HEK293 (cell line): ENCODE results near the gene SETD4.

ENCODE experiments used
- IKZF3 ChIP-seq: fragments of 450-650 bp; IDR thresholded peaks from 2 replicates; pipeline ENCODE4 v1.5.0; 2018; ENCODE audit warnings: missing biosample characterization, mild to moderate bottlenecking, missing genetic modification characterization, moderate library complexity
- MZF1 ChIP-seq: fragments of 450-650 bp; formaldehyde crosslinking; IDR thresholded peaks from 2 replicates; pipeline ENCODE4 v1.5.1; 2017; ENCODE audit warnings: missing biosample characterization, missing genetic modification characterization, borderline replicate concordance
- OSR2 ChIP-seq: fragments of 450-650 bp; formaldehyde crosslinking; IDR thresholded peaks from 2 replicates; pipeline ENCODE4 v1.5.1; 2016; ENCODE audit warnings: missing biosample characterization, missing genetic modification characterization
- OVOL3 ChIP-seq: fragments of 450-650 bp; formaldehyde crosslinking; IDR thresholded peaks from 2 replicates; pipeline ENCODE4 v1.5.1; 2016; ENCODE audit warnings: missing biosample characterization, missing genetic modification characterization
- REPIN1 ChIP-seq: fragments of 450-650 bp; formaldehyde crosslinking; IDR thresholded peaks from 2 replicates; pipeline ENCODE4 v1.5.1; 2017; ENCODE audit warnings: missing biosample characterization, missing genetic modification characterization, low read depth
- SALL2 ChIP-seq: fragments of 450-650 bp; formaldehyde crosslinking; IDR thresholded peaks from 2 replicates; pipeline ENCODE4 v1.5.0; 2017; ENCODE audit warnings: missing biosample characterization, mild to moderate bottlenecking, missing genetic modification characterization, borderline replicate concordance
- WT1 ChIP-seq: fragments of 450-650 bp; formaldehyde crosslinking; IDR thresholded peaks from 2 replicates; pipeline ENCODE4 v1.5.1; 2016; ENCODE audit warnings: missing biosample characterization, missing genetic modification characterization
- ZFP69B ChIP-seq: fragments of 450-650 bp; formaldehyde crosslinking; IDR thresholded peaks from 2 replicates; pipeline ENCODE4 v1.5.1; 2016; ENCODE audit warnings: missing biosample characterization, missing genetic modification characterization
- ZNF132 ChIP-seq: fragments of 450-650 bp; formaldehyde crosslinking; IDR thresholded peaks from 2 replicates; pipeline ENCODE4 v1.5.1; 2017; ENCODE audit warnings: missing biosample characterization, missing genetic modification characterization, borderline replicate concordance
- ZNF223 ChIP-seq: fragments of 450-650 bp; formaldehyde crosslinking; IDR thresholded peaks from 2 replicates; pipeline ENCODE4 v1.5.1; 2016; ENCODE audit warnings: missing biosample characterization, missing genetic modification characterization
- ZNF23 ChIP-seq: fragments of 450-650 bp; formaldehyde crosslinking; IDR thresholded peaks from 2 replicates; pipeline ENCODE4 v1.5.1; 2016; ENCODE audit warnings: missing biosample characterization, missing genetic modification characterization, borderline replicate concordance
- ZNF354C ChIP-seq: fragments of 450-650 bp; formaldehyde crosslinking; IDR thresholded peaks from 2 replicates; pipeline ENCODE4 v1.5.1; 2016; ENCODE audit warnings: missing biosample characterization, missing genetic modification characterization, low read depth, borderline replicate concordance
- ZNF366 ChIP-seq: fragments of 450-650 bp; formaldehyde crosslinking; conservative IDR thresholded peaks from 2 replicates; pipeline ENCODE4 v1.5.1; 2016; ENCODE audit warnings: missing biosample characterization, missing genetic modification characterization
- ZNF416 ChIP-seq: fragments of 450-650 bp; formaldehyde crosslinking; IDR thresholded peaks from 2 replicates; pipeline ENCODE4 v1.5.1; 2016; ENCODE audit warnings: missing biosample characterization, missing genetic modification characterization
- ZNF529 ChIP-seq: fragments of 450-650 bp; formaldehyde crosslinking; IDR thresholded peaks from 2 replicates; pipeline ENCODE4 v1.5.1; 2017; ENCODE audit warnings: missing genetic modification characterization, missing biosample characterization; ENCODE audit not compliant: insufficient replicate concordance
- ZNF626 ChIP-seq: fragments of 450-650 bp; sonication (Bioruptor Pico); formaldehyde crosslinking; IDR thresholded peaks from 2 replicates; pipeline ENCODE4 v1.5.1; 2018; ENCODE audit warnings: missing biosample characterization, missing genetic modification characterization, inconsistent platforms
- ZNF776 ChIP-seq: fragments of 450-650 bp; formaldehyde crosslinking; IDR thresholded peaks from 2 replicates; pipeline ENCODE4 v1.5.0; 2017; ENCODE audit warnings: missing biosample characterization, missing genetic modification characterization, borderline replicate concordance
- ZNF785 ChIP-seq: fragments of 450-650 bp; formaldehyde crosslinking; IDR thresholded peaks from 2 replicates; pipeline ENCODE4 v1.5.1; 2016; ENCODE audit warnings: missing biosample characterization, missing genetic modification characterization
- TF ChIP-seq, protein P1 (sequence below): fragments of 450-650 bp; formaldehyde crosslinking; IDR thresholded peaks from 2 replicates; pipeline ENCODE4 v1.5.1; 2016; ENCODE audit warnings: missing biosample characterization, missing genetic modification characterization, borderline replicate concordance
- TF ChIP-seq, protein P2 (sequence below): fragments of 450-650 bp; formaldehyde crosslinking; IDR thresholded peaks from 2 replicates; pipeline ENCODE4 v1.5.1; 2016; ENCODE audit warnings: missing biosample characterization, missing genetic modification characterization, low read depth
- TF ChIP-seq, protein P3 (sequence below): fragments of 450-650 bp; formaldehyde crosslinking; IDR thresholded peaks from 2 replicates; pipeline ENCODE4 v1.5.1; 2017; ENCODE audit warnings: missing biosample characterization, missing genetic modification characterization
- TF ChIP-seq, protein P4 (sequence below): fragments of 450-650 bp; formaldehyde crosslinking; IDR thresholded peaks from 2 replicates; pipeline ENCODE4 v1.5.1; 2016; ENCODE audit warnings: missing biosample characterization, missing genetic modification characterization
- TF ChIP-seq, protein P5 (sequence below): fragments of 450-650 bp; formaldehyde crosslinking; IDR thresholded peaks from 2 replicates; pipeline ENCODE4 v1.5.1; 2016; ENCODE audit warnings: missing biosample characterization, missing genetic modification characterization
- TF ChIP-seq, protein P6 (sequence below): fragments of 450-650 bp; IDR thresholded peaks from 2 replicates; pipeline ENCODE4 v1.5.1; 2018; ENCODE audit warnings: missing biosample characterization, mild to moderate bottlenecking, missing genetic modification characterization

SETD4 gene

DNA sequence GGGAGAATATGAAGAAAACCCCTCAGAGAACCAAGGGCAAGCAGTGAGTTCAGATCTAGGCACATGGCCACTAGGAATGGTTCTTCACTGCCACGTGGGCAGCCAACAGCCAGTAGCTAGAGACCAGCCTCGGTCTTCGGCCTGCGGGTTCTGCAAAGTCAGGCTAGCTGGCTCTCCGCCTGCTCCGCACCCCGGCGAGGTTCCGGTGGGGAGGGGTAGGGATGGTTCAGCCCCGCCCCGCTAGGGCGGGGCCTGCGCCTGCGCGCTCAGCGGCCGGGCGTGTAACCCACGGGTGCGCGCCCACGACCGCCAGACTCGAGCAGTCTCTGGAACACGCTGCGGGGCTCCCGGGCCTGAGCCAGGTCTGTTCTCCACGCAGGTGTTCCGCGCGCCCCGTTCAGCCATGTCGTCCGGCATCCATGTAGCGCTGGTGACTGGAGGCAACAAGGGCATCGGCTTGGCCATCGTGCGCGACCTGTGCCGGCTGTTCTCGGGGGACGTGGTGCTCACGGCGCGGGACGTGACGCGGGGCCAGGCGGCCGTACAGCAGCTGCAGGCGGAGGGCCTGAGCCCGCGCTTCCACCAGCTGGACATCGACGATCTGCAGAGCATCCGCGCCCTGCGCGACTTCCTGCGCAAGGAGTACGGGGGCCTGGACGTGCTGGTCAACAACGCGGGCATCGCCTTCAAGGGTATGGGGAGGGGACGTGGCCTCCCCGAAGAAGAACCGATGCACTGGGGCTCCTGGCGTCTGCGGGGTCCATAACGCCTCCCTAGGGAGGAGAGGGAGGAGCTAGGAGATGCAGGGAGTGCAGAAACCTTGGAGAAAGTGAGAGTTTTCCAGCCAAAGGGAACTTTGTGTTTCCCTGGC lies 9.6 kb upstream of the SETD4 start, which contains the start of gene CBR1 (continued):
- TF ChIP-seq, protein P1, sequence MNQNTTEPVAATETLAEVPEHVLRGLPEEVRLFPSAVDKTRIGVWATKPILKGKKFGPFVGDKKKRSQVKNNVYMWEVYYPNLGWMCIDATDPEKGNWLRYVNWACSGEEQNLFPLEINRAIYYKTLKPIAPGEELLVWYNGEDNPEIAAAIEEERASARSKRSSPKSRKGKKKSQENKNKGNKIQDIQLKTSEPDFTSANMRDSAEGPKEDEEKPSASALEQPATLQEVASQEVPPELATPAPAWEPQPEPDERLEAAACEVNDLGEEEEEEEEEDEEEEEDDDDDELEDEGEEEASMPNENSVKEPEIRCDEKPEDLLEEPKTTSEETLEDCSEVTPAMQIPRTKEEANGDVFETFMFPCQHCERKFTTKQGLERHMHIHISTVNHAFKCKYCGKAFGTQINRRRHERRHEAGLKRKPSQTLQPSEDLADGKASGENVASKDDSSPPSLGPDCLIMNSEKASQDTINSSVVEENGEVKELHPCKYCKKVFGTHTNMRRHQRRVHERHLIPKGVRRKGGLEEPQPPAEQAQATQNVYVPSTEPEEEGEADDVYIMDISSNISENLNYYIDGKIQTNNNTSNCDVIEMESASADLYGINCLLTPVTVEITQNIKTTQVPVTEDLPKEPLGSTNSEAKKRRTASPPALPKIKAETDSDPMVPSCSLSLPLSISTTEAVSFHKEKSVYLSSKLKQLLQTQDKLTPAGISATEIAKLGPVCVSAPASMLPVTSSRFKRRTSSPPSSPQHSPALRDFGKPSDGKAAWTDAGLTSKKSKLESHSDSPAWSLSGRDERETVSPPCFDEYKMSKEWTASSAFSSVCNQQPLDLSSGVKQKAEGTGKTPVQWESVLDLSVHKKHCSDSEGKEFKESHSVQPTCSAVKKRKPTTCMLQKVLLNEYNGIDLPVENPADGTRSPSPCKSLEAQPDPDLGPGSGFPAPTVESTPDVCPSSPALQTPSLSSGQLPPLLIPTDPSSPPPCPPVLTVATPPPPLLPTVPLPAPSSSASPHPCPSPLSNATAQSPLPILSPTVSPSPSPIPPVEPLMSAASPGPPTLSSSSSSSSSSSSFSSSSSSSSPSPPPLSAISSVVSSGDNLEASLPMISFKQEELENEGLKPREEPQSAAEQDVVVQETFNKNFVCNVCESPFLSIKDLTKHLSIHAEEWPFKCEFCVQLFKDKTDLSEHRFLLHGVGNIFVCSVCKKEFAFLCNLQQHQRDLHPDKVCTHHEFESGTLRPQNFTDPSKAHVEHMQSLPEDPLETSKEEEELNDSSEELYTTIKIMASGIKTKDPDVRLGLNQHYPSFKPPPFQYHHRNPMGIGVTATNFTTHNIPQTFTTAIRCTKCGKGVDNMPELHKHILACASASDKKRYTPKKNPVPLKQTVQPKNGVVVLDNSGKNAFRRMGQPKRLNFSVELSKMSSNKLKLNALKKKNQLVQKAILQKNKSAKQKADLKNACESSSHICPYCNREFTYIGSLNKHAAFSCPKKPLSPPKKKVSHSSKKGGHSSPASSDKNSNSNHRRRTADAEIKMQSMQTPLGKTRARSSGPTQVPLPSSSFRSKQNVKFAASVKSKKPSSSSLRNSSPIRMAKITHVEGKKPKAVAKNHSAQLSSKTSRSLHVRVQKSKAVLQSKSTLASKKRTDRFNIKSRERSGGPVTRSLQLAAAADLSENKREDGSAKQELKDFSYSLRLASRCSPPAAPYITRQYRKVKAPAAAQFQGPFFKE (tag by site-specific recombination), result 0 out of 2 replicates have a peak, but pooled peaks have one; percentile 73
- TF ChIP-seq, protein P2, sequence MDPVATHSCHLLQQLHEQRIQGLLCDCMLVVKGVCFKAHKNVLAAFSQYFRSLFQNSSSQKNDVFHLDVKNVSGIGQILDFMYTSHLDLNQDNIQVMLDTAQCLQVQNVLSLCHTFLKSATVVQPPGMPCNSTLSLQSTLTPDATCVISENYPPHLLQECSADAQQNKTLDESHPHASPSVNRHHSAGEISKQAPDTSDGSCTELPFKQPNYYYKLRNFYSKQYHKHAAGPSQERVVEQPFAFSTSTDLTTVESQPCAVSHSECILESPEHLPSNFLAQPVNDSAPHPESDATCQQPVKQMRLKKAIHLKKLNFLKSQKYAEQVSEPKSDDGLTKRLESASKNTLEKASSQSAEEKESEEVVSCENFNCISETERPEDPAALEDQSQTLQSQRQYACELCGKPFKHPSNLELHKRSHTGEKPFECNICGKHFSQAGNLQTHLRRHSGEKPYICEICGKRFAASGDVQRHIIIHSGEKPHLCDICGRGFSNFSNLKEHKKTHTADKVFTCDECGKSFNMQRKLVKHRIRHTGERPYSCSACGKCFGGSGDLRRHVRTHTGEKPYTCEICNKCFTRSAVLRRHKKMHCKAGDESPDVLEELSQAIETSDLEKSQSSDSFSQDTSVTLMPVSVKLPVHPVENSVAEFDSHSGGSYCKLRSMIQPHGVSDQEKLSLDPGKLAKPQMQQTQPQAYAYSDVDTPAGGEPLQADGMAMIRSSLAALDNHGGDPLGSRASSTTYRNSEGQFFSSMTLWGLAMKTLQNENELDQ (tag by site-specific recombination), result no peak
- peak; percentile 87; the same call in 1 of the 2 replicates for TF ChIP-seq REPIN1 (tag by site-specific recombination)
- TF ChIP-seq ZNF354C, result no peak
- no peak for TF ChIP-seq SALL2 (tag by site-specific recombination)
- TF ChIP-seq WT1 (tag by site-specific recombination), result no peak; the same call in 1 of the 2 replicates
- TF ChIP-seq, protein P3, sequence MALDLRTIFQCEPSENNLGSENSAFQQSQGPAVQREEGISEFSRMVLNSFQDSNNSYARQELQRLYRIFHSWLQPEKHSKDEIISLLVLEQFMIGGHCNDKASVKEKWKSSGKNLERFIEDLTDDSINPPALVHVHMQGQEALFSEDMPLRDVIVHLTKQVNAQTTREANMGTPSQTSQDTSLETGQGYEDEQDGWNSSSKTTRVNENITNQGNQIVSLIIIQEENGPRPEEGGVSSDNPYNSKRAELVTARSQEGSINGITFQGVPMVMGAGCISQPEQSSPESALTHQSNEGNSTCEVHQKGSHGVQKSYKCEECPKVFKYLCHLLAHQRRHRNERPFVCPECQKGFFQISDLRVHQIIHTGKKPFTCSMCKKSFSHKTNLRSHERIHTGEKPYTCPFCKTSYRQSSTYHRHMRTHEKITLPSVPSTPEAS, result 0 out of 2 replicates have a peak, but pooled peaks have one; percentile 37
- TF ChIP-seq, protein P4, sequence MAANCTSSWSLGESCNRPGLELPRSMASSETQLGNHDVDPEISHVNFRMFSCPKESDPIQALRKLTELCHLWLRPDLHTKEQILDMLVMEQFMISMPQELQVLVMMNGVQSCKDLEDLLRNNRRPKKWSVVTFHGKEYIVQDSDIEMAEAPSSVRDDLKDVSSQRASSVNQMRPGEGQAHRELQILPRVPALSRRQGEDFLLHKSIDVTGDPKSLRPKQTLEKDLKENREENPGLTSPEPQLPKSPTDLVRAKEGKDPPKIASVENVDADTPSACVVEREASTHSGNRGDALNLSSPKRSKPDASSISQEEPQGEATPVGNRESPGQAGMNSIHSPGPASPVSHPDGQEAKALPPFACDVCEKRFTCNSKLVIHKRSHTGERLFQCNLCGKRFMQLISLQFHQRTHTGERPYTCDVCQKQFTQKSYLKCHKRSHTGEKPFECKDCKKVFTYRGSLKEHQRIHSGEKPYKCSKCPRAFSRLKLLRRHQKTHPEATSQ (tag by site-specific recombination), result peak; percentile 97
- peak; percentile 97 for TF ChIP-seq ZNF785
- 0 out of 2 replicates have a peak, but pooled peaks have one; percentile 33 for TF ChIP-seq MZF1 (tag by site-specific recombination)
- no peak; the same call in 1 of the 2 replicates for TF ChIP-seq OSR2 (tag by site-specific recombination)
- no peak for TF ChIP-seq ZNF776
- no peak for TF ChIP-seq ZNF416 (tag by site-specific recombination)
- TF ChIP-seq, protein P5, sequence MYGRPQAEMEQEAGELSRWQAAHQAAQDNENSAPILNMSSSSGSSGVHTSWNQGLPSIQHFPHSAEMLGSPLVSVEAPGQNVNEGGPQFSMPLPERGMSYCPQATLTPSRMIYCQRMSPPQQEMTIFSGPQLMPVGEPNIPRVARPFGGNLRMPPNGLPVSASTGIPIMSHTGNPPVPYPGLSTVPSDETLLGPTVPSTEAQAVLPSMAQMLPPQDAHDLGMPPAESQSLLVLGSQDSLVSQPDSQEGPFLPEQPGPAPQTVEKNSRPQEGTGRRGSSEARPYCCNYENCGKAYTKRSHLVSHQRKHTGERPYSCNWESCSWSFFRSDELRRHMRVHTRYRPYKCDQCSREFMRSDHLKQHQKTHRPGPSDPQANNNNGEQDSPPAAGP (tag by site-specific recombination), result peak; percentile 96
- no peak; the same call in 1 of the 2 replicates for TF ChIP-seq OVOL3 (tag by site-specific recombination)
- TF ChIP-seq ZNF223 (tag by site-specific recombination), result no peak
- peak; percentile 63 for TF ChIP-seq IKZF3
- TF ChIP-seq ZNF132 (tag by site-specific recombination), result no peak
- no peak for TF ChIP-seq ZNF366
- TF ChIP-seq ZNF626 (tag by site-specific recombination), result no peak
- peak; percentile 36; the same call in 1 of the 2 replicates for TF ChIP-seq ZFP69B (tag by site-specific recombination)
- no peak for TF ChIP-seq ZNF529 (tag by site-specific recombination)
- TF ChIP-seq ZNF23, result no peak
- TF ChIP-seq, protein P6, sequence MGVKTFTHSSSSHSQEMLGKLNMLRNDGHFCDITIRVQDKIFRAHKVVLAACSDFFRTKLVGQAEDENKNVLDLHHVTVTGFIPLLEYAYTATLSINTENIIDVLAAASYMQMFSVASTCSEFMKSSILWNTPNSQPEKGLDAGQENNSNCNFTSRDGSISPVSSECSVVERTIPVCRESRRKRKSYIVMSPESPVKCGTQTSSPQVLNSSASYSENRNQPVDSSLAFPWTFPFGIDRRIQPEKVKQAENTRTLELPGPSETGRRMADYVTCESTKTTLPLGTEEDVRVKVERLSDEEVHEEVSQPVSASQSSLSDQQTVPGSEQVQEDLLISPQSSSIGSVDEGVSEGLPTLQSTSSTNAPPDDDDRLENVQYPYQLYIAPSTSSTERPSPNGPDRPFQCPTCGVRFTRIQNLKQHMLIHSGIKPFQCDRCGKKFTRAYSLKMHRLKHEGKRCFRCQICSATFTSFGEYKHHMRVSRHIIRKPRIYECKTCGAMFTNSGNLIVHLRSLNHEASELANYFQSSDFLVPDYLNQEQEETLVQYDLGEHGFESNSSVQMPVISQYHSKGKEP (tag by site-specific recombination), result no peak
